PC-9 (cell line): ENCODE results near the gene DAPK1. TPM values are rescaled to one million over a fixed set of nuclear protein-coding genes. Genes with fewer than 3 reads are reported as not detected.

Experiments used
- BruUV-seq: library from RNA; stranded (reverse); fragments of 400-500 nt; replicated peaks from 2 replicates; lab custom pipeline; 2021; lab: Mats Ljungman, UMichigan
- CTCF ChIA-PET: fragments of 300-600 bp; sonication (Branson Sonifier 250); formaldehyde crosslinking; loops from one replicate; lab custom pipeline; 2022; ENCODE audit warnings: antibody characterized with exemption; lab: Charles Lee
- POLR2A ChIA-PET: fragments of 300-600 bp; sonication (Branson Sonifier 250); formaldehyde crosslinking; loops from one replicate; lab custom pipeline; 2022; ENCODE audit warnings: antibody characterized with exemption; ENCODE audit not compliant: unreplicated experiment; lab: Charles Lee
- DNase-seq, 2 experiments: peaks; one replicate each; pipeline versions ENCODE4 v3.0.0 to v3.0.0-alpha.2; 2015 to 2022; ENCODE audit warnings: mixed read lengths in 1 of 2
- H2AFZ ChIP-seq: fragments of 200-600 bp; sonication (generic); 2 replicates; pipeline ENCODE4 v1.8.1; 2017; ENCODE audit warnings: antibody characterized with exemption
- H3F3A ChIP-seq: fragments of 200-600 bp; sonication (generic); 2 replicates; pipeline ENCODE4 v1.8.1; 2017; ENCODE audit warnings: antibody characterized with exemption, mild to moderate bottlenecking, low read depth; ENCODE audit not compliant: insufficient read depth
- H3K27ac ChIP-seq: fragments of 200-600 bp; sonication (generic); 2 replicates; pipeline ENCODE4 v1.6.1; 2016; ENCODE audit warnings: mixed run types
- H3K27me3 ChIP-seq: fragments of 200-600 bp; sonication (generic); 2 replicates; pipeline ENCODE4 v1.6.1; 2016; ENCODE audit warnings: low read depth, mixed run types; ENCODE audit not compliant: insufficient read depth
- H3K36me3 ChIP-seq: fragments of 200-600 bp; sonication (generic); 2 replicates; pipeline ENCODE4 v1.6.1; 2016; ENCODE audit warnings: low read depth, mixed run types
- H3K4me1 ChIP-seq: fragments of 200-600 bp; sonication (generic); replicated peaks from 2 replicates; pipeline ENCODE4 v1.6.1; 2016; ENCODE audit warnings: mixed run types; ENCODE audit not compliant: insufficient read depth
- H3K4me2 ChIP-seq: fragments of 200-600 bp; sonication (generic); 2 replicates; pipeline ENCODE4 v1.6.1; 2017; ENCODE audit warnings: mixed run types
- H3K4me3 ChIP-seq: fragments of 200-600 bp; sonication (generic); 2 replicates; pipeline ENCODE4 v1.6.1; 2016; ENCODE audit warnings: mixed run types
- H3K79me2 ChIP-seq: fragments of 200-600 bp; sonication (generic); 2 replicates; pipeline ENCODE4 v1.6.1; 2017; ENCODE audit warnings: low read depth, mixed run types
- H3K9me2 ChIP-seq: fragments of 200-600 bp; sonication (generic); 2 replicates; pipeline ENCODE4 v1.8.1; 2017; ENCODE audit warnings: mild to moderate bottlenecking; ENCODE audit not compliant: insufficient read depth
- H3K9me3 ChIP-seq: fragments of 200-600 bp; sonication (generic); 2 replicates; pipeline ENCODE4 v1.8.1; 2016; ENCODE audit warnings: low read depth; ENCODE audit not compliant: insufficient read depth
- H4K20me1 ChIP-seq: fragments of 200-600 bp; sonication (generic); 2 replicates; pipeline ENCODE4 v1.8.1; 2017; ENCODE audit not compliant: insufficient read depth
- CTCF ChIP-seq: fragments of 200-600 bp; sonication (generic); conservative IDR thresholded peaks from 2 replicates; pipeline ENCODE4 v1.6.1; 2017; ENCODE audit warnings: mixed run types, antibody characterized with exemption, mild to moderate bottlenecking, moderate library complexity
- EZH2 ChIP-seq: fragments of 200-600 bp; sonication (generic); IDR thresholded peaks from 2 replicates; pipeline ENCODE4 v1.8.0; 2017; ENCODE audit warnings: antibody characterized with exemption, low read depth
- intact Hi-C: fragments of 100-400 bp; cut with micrococcal nuclease; formaldehyde crosslinking; loops from one replicate; pipeline ENCODE4 v1.10.0; 2022; ENCODE audit not compliant: unreplicated experiment
- total RNA-seq: library from RNA; stranded (reverse); gene quantifications from 2 replicates; pipeline ENCODE4 v1.2.3, GENCODE V29; 2021

Gene DAPK1
- total RNA-seq, 1 experiment from 2014 or later, result 100 TPM

DNA sequence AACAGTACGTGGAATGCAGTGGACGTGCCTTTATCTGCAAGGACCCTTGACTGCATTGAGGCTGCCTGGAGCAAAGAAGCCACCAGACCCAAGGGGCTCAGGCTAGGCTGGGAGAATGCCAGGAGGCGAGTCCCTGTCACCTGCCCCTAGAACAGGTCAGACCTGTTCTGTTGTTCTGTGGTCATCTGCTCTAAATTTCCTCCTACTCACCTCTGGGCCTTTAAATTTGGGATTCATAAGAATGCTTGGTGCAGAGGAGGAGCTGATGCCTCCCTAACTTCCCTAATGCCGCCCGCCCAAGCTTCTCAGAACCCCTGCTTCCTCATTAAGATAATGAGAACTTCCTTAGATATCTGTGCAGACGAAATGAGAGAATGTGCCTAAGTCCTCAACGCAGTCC lies 32.0 kb downstream of the DAPK1 start:
- Histone ChIP-seq H3K36me3 (no peaks in the 10 kb centered on the region), H3K4me3 (no peak overlapping the region), H4K20me1 (no peaks in the 10 kb centered on the region), H2AFZ (no peak overlapping the region), H3K4me1 (peaks cover 17% of the 10 kb centered on the region), H3K9me2 (no peaks in the 10 kb centered on the region), H3K27me3 (no peaks in the 10 kb centered on the region), H3K27ac (no peak overlapping the region), H3K4me2 (peak overlapping the region; percentile 44), H3K79me2 (peaks cover 26% of the 10 kb centered on the region), H3K9me3 (no peaks in the 10 kb centered on the region), H3F3A (0 out of 2 replicates have a peak, but pooled peaks cover 5% of the 10 kb centered on the region)
- ChIA-PET CTCF (no interaction called here), POLR2A (interaction anchor here (0.6 kb wide), 2 partner anchors 547 to 1636 kb away, joined by 5 read pairs; no protein-coding TSS in a partner anchor)
- peak; percentile 66 to 72 for DNase-seq
- no TSS peak for BruUV-seq
- intact Hi-C loops, result no loop called here
- no peak for TF ChIP-seq CTCF
- TF ChIP-seq EZH2, result no peak

DNA sequence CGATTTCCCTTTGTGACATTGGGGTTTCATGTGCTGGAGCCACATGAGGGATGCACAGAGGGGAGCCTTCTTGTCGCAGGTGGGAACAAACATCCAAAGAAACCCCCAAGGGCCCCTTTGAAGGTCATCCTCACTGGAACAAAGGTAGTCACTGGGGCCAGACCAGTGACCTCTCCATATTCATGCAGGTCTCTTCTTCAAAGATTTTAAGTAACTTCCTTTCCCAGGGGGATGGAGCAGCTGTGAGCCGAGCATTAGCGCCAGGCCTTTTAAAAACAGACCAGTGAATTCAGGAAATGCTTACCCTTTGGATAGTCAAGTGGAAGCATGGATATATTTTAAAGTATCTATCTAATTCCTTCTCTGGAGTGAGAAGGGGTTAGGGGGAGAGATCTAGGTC lies 33.0 kb downstream of the DAPK1 start:
- no TSS peak for BruUV-seq
- no peaks in the 10 kb centered on the region for H4K20me1 ChIP-seq
- no peaks in the 10 kb centered on the region for H3K36me3 ChIP-seq
- intact Hi-C loops, result no loop called here
- ChIA-PET CTCF (no interaction called here), POLR2A (interaction anchor here (0.6 kb wide), 1 partner anchor 16 kb away, joined by 4 read pairs; no protein-coding TSS in a partner anchor)
- no peaks in the 10 kb centered on the region for H3K9me3 ChIP-seq
- no peaks in the 10 kb centered on the region for H3K9me2 ChIP-seq
- H3K27me3 ChIP-seq, result no peaks in the 10 kb centered on the region
- no peak overlapping the region for H3K4me3 ChIP-seq
- H2AFZ ChIP-seq, result no peak overlapping the region
- H3F3A ChIP-seq, result 0 out of 2 replicates have a peak, but pooled peaks cover 5% of the 10 kb centered on the region
- no peak overlapping the region for H3K27ac ChIP-seq
- peaks cover 17% of the 10 kb centered on the region for H3K4me1 ChIP-seq
- no peak for DNase-seq
- TF ChIP-seq CTCF, result no peak
- TF ChIP-seq EZH2, result no peak
- H3K4me2 ChIP-seq, result no peak overlapping the region
- H3K79me2 ChIP-seq, result peaks cover 26% of the 10 kb centered on the region

- H3K27me3 ChIP-seq, result no peaks in the 10 kb centered on the region
- no peaks in the 10 kb centered on the region for H3K36me3 ChIP-seq
- H3F3A ChIP-seq, result 0 out of 2 replicates have a peak, but pooled peaks cover 5% of the 10 kb centered on the region
- H3K4me2 ChIP-seq, result no peak overlapping the region
- TF ChIP-seq EZH2 (no peak), CTCF (no peak)
- BruUV-seq, result no TSS peak
- H3K4me3 ChIP-seq, result no peak overlapping the region
- ChIA-PET CTCF (no interaction called here), POLR2A (no interaction called here)
- H3K27ac ChIP-seq, result no peak overlapping the region
- no peak for DNase-seq
- H3K9me2 ChIP-seq, result no peaks in the 10 kb centered on the region
- H3K79me2 ChIP-seq, result peaks cover 26% of the 10 kb centered on the region
- no peaks in the 10 kb centered on the region for H3K9me3 ChIP-seq
- H4K20me1 ChIP-seq, result no peaks in the 10 kb centered on the region
- H2AFZ ChIP-seq, result no peak overlapping the region
- peaks cover 17% of the 10 kb centered on the region for H3K4me1 ChIP-seq
- intact Hi-C loops, result no loop called here
Observed at GRCh38 chr9:87531370-87532295, 34.0 kb downstream of the DAPK1 start.
